ENCODE results near the gene IFFO2. TPM values are rescaled to one million over a fixed set of nuclear protein-coding genes. Genes with fewer than 3 reads are reported as not detected.

IFFO2 gene
- total and polyA plus RNA-seq, 2 donors (not counting 3 experiments of a cell fraction or from before 2014, with no cell fraction given), result 31.1 to 31.3 TPM

GRCh38 chr1:18912550-18912949 lies 43.9 kb downstream of the IFFO2 start:
- H3K9me3 ChIP-seq (replicated peaks; ENCODE audit: control insufficient read depth, insufficient read depth, low read length), result no peaks in the 10 kb centered on the region
- no peaks in the 10 kb centered on the region for H4K20me1 ChIP-seq (replicated peaks; ENCODE audit: control insufficient read depth, extremely low read depth, insufficient read depth, low read length)
- no peak overlapping the region for H3K4me3 ChIP-seq (replicated peaks in 1 of 3; ENCODE audit: insufficient read depth in 1 of 3, low read depth in 1 of 3, low read length in 3 of 3)
- H3K79me2 ChIP-seq (ENCODE audit: control insufficient read depth, insufficient read depth, low read length), result no peaks in the 10 kb centered on the region
- H3K27me3 ChIP-seq (ENCODE audit: control insufficient read depth in 2 of 2, insufficient read depth in 2 of 2, low read length in 2 of 2), result no peaks in the 10 kb centered on the region
- intact Hi-C loops (cut with micrococcal nuclease) (no loop called here), dilution Hi-C loops (cut with MboI; ENCODE audit: extremely low pct_ligation_motif_present, low sequenced_read_pairs) (no loop called here)
- no TSS peak for BruUV-seq (replicated peaks)
- no peak for DNase-seq (ENCODE audit: low read depth, low spot score)
- H3K27ac ChIP-seq (ENCODE audit: insufficient read depth, low read depth, low read length), result peak overlapping the region; percentile 19
- peaks cover 9 to 15% of the 10 kb centered on the region in 2 experiments for H3K36me3 ChIP-seq (ENCODE audit: control insufficient read depth in 2 of 2, extremely low read depth in 1 of 2, insufficient read depth in 2 of 2, low read length in 2 of 2)
- H3K9me1 ChIP-seq (replicated peaks; ENCODE audit: control insufficient read depth, extremely low read depth, insufficient read depth, low read length), result no peaks in the 10 kb centered on the region
- H3K4me1 ChIP-seq (ENCODE audit: control insufficient read depth, extremely low read depth, insufficient read depth, low read length), result peaks cover 18% of the 10 kb centered on the region
- CTCF ChIA-PET, result interaction anchor here (0.8 to 6.8 kb wide), 40 partner anchors 9 to 337 kb away, joined by 3 to 137 read pairs (median 10); partner anchors contain the start of genes ALDH4A1 and IFFO2
- TF ChIP-seq POLR2A (IDR thresholded peaks at IDR 0.05; ENCODE audit: low read depth, low read length) (no peak), GATA2 (IDR thresholded peaks at IDR 0.05; ENCODE audit: insufficient read depth, insufficient read length, low read depth, low read length) (no peak), POLR2AphosphoS5 (IDR thresholded peaks at IDR 0.05; ENCODE audit: insufficient read depth, low read depth, low read length) (no peak), FOS (IDR thresholded peaks at IDR 0.05; ENCODE audit: borderline replicate concordance, insufficient read depth, low read length) (no peak), EZH2 (IDR thresholded peaks at IDR 0.05; ENCODE audit: borderline replicate concordance, low read depth, low read length, severe bottlenecking) (no peak), CTCF (IDR thresholded peaks at IDR 0.05; ENCODE audit: extremely low read depth in 1 of 2, insufficient read depth in 1 of 2, low read depth in 1 of 2, low read length in 2 of 2) (no peak)
- FAIRE-seq, result no peak
- H3K4me2 ChIP-seq (ENCODE audit: insufficient read depth, low read length), result no peak overlapping the region
- POLR2A ChIA-PET, result interaction anchor here (1.4 kb wide), 1 partner anchor 11 kb away, joined by 7 read pairs; no protein-coding TSS in a partner anchor
- no peak overlapping the region for H2AFZ ChIP-seq (ENCODE audit: low read depth, low read length)
- no peak overlapping the region for H3K9ac ChIP-seq (replicated peaks; ENCODE audit: extremely low read depth, insufficient read depth, low read length)
